Umbilical cord (tissue), 2 donors: ENCODE data around the gene COL27A1. TPM values are rescaled to one million over a fixed set of nuclear protein-coding genes. Genes with fewer than 3 reads are reported as not detected.
"Not testable (repeated sequence)": the region's sequence is repeated elsewhere in the genome, so short reads cannot be mapped to it uniquely, and the experiment has no call there.

Source experiments
- DNase-seq: peaks from one replicate; pipeline ENCODE4 v3.0.0-alpha.2; 2015; ENCODE audit warnings: low spot score
- total RNA-seq: library from RNA; depleted of rRNA; stranded (reverse); fragments of >200 nt; gene quantifications from one replicate; pipeline ENCODE4 v1.2.3, GENCODE V29; 2014; ENCODE audit warnings: low replicate concordance; ENCODE audit not compliant: insufficient read depth

COL27A1 gene
- total RNA-seq, 1 donor from 2014 or later, result 12.3 TPM

DNA sequence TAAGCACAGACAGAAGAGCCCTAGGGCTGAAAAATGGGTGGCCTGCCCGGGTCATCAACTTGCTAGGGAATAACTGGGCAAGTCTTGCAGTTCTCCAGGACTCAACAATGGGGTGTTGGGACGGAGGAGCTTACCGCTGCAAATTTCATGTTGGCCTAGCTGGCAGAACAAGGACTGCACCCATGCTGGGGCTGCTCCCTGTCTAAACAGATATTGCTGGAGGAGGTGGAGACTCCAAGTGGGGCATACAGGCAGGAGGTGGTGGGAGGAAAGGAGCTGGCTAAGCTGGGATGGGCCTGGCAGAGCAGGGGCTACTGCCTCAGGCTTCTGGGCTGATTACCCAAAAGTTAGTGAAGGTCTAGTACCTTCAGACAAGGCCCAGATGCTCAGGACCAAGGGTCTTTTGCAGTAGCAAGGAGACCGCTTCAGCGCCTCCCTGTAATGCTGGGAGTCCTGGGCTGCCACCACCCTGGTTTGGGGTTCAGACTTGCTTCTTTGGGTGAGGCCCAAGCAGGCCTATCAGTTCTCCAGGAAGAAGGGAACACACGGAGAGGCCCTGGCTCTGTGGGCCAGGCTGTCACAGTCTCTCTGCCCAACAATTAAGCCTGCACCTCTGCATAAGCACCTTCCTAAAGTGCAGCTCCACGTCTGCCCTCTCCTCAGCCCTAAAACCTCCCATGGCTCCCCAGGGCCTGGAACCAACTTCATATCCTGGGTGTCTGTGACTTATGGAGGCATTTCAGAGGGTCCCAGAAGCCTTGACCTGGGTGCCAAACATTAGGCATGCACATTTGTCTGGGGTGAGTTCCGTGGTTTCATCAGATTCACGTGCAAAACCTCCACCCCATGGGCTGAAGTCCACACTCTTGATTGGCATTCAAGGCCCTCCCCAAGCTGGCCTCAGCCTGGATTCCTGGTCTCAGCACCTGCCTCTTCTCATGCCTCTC is 32.0 kb upstream of the COL27A1 start:
- DNase-seq, result no peak

GRCh38 chr9:114124138-114124537 is 31.2 kb upstream of the COL27A1 start:
- no peak for DNase-seq

GRCh38 chr9:114124666-114125475 is 30.5 kb upstream of the COL27A1 start:
- DNase-seq, result no peak

DNA sequence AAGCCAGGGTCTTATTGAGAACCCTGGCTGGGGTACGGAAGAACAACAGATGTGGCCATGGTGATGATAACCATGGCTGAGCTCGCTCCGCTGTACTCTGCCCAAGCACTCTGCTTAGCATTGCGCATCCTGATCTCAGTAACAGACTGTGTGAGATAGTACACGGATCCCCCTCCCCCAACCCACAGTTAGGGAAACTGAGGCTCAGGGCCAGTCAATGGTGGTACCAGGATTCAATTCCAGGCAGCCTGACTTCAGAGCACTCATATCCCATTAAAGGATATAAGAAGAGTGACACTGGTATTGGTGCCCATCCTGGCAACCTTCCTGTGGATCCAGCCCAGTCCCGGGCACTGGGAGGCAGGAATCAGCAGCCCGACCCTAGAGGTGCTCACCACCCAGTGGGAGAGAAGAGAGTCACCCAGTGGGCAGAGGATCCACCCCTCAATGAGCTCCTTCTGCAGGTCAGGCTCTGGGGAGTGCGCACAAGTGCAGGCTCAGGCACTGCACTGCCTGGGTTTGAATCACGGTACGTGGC is 29.8 kb upstream of the COL27A1 start:
- no peak for DNase-seq

DNA sequence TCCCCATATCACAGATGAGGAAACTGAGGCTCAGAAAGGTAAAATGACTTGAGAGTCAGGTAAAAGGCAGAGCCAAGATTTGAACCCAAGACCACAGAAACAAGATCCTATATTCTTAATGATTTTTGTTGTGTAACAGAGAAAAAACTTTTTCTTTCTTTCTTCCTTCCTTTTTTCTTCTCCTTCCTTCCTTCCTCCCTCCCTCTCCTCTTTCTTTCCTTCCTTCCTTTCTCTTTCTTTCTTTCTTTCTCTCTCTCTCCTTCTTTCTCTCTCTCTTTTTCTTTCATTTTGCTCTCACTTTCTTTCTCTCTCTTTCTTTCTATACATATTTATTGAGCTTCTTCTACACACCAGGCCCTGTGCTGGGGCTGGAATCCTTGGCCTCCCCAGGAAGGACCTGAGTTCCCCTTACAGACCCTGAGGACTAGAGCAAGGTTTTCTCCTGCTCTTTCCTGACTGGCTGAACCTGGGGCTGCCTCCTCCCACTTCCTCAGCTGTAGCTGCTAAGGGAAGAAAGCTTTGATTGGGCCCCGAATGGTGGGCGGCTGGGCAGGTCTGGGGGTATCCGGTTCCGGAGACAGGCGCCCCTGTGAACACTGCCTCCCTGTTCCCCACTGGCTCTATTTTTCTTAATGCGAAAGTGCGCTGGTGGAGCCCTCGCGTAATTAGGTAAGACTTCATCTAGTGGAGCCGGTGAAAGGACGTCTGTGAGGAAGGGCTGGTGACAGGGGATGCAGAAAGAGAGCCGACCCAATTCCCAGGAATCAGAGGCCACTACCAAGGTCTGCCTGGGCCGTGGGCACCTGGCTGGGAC is 28.9 kb upstream of the COL27A1 start:
- DNase-seq, result no peak

DNA sequence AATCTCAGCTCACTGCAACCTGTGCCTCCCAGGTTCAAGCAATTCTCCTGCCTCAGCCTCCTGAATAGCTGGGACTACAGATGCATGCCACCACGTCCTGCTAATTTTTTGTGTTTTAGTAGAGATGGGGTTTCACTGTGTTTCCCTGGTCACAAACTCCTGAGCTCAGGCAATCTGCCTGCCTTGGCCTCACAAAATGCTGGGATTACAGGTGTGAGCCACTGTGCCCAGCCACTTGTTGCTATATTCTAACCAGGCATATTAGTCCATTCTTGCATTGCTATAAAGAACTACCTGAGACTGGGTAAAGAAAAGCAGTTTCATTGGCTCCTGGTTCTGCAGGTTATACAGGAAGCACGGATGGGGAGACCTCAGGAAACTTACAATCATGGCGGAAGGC is 26.6 kb upstream of the COL27A1 start:
- not testable (repeated sequence) for DNase-seq

DNA sequence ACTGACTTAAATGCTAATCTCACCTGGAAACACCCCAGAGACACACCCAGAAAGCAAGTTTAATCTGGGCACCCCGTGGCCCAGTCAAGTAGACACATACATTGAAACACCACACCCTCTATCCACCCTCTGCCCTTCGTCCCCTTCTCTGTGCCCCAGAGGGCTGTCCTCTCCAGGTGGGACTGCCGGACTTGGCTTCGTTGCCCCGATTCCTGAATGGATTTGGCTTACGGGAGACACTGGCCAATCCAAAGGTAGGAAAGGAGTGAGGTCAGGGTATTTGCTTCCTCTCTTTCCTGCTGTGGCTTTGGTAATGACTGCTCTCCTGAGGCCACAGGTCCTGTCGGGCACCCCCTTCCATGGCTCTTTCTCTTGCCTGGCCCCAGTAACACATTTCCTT is 25.2 kb upstream of the COL27A1 start:
- DNase-seq, result no peak

DNA sequence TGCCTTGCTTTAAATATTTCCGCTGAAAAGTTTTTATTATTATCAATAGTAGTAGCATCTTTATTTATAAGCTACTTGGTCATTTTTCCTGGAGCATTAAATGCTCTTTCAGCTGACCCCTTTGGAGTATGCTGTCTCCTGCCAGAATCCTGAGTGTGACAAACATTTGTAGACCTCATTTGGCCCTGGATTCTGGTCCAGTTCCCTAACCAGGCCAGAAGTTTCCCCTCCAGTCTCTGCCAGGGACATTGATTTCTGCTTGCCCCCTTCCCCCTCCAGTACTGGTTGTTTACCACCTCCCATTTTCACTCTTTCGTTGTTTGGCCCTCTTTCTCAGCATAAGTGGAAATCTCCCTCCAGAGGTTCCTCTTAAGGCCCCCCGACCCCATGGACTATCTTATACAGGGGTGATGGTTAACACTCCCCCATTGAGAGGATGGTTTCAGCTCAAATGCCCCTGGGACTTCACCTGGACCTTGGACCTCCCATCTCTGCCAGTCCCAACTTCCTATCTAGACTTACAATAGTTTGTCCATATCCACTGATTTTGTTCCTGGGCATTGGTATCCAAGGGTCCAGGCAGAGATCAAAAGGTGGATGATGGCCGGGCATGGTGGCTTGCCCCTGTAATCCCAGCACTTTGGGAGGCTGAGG is 24.6 kb upstream of the COL27A1 start:
- DNase-seq, result no peak

GRCh38 chr9:114131808-114132549 is 23.4 kb upstream of the COL27A1 start:
- DNase-seq, result peak; percentile 62

- no peak for DNase-seq
Observed at GRCh38 chr9:114132550-114132918, 22.8 kb upstream of the COL27A1 start.

DNA sequence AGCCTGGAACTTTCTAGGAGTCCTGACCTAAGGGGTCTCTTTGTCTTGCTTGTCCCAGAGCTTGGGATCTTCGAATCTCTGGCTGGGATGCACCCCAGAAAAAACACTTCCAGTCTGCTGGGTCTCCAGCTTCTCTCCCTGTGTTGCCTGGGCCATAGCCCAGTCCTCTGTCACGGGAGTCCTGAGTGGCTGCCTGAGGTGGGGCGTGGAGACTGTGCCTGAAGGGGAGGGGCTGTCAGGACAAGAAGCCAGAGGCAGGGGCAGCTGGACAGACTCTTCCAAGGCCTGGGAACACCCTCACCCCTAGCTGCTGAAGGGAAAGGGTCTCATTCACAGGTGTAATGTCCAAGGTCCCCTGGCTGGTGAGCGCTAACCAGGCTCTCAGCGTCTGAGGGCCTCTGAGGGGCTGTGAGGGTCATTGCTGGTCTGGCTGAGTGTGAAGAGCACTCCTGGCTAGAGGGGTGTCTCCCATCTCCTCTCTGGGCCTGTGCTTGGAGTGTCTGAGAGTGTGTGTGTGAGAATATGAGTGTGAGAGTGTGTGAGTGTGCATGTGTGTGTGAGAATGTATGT is 20.4 kb upstream of the COL27A1 start:
- no peak for DNase-seq

DNA sequence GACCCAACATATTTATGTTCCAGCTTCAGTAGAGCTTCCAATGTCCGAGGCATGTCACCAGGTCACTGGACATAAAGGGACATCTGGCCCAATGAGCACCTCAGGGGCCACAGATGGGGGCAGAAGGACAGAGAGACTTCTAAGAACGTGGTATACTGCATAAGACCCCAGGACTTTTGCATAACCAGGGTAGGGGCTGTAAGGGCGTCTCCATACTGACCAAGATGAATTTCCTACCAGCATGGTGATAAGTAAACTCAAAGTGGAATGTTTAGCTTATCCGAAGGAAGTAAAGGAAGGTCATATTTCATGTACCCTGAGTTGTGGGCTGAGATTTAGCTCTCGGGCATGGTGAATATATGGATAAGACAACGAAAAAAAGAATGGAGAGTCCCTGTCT is 17.5 kb upstream of the COL27A1 start:
- no peak for DNase-seq

GRCh38 chr9:114138552-114138971 is 16.8 kb upstream of the COL27A1 start:
- DNase-seq, result peak; percentile 88

DNA sequence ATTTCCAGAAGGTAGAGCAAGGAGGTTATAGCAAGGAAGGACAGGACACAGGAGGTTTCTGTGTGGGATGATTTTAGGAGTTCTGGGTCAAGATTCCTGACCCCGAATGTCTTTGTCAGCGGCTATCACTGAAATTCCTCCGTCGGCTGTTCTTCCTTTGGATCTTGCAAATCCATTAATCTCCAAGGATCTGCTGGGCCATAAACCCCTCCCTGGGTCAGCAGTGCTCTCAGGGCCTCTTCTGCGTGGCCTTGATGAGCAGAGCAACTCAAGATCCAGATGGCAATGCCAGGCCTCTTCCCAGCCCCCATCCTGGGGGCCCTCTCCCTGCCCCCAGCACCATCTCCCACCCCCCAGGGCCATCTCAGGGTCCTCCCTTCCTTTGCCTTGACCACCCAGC is 16.3 kb upstream of the COL27A1 start:
- DNase-seq, result peak; percentile 69

- no peak for DNase-seq
Observed at GRCh38 chr9:114140401-114140800, 14.9 kb upstream of the COL27A1 start.

- peak; percentile 48 for DNase-seq
Observed at GRCh38 chr9:114140850-114141249, 14.5 kb upstream of the COL27A1 start.

DNA sequence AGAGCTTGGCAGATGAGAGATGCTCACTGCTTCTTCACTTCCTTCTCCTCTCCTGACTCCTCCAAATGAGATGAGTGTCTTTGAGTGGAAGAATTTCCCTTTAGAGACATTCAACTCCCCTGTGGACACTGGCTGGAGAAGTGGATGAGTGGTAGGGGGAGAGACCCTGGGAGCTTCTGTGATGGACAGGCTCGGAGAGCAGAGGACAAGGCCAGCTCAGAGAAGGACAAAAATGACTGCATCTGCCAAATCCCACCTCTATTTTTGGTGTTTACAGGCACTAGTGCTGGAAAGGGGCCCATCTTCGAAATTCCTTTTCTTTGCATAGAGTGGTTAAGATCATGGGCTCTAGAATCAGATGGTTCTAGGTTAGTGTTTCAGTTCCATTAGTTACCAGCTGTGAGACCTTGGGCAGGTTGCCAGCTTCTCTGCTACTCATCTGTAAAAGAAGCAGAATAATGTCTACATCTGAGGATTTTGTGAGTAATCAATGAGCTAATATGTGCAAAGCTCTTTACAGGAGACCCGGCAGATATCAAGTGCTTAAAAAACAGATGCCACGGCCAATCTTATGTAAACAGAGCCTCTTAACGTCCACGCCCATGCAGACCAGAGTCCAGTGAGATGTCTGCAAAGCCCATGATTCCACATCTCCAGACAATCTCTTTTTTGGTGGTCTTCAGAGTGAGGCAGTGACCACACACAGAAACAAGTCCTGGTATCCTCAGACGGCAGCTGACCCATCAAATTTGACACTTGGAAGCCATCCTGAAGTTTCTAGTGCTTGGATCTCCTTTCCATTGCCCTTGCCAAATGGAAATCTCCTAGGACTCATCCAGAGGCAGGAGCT is 13.6 kb upstream of the COL27A1 start:
- DNase-seq, result peak; percentile 91

DNA sequence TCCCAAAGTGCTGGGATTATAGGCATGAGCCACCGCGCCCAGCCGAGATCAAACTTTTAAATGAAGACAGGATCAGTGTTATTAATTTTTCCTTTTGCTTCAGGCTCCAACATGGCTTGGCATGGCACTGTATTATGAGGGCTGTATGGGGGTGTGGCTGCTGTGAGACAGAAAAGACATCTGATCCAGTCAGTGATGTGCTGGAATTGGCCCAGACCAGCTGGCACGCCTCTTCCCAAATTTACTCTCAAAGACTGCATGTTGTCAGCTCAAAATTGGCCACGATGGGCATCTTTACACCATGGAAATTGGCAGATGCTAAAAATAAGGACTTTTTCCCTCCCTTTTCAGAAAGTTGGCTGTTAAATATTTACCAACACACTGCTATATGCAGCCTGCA is 12.1 kb upstream of the COL27A1 start:
- no peak for DNase-seq

DNA sequence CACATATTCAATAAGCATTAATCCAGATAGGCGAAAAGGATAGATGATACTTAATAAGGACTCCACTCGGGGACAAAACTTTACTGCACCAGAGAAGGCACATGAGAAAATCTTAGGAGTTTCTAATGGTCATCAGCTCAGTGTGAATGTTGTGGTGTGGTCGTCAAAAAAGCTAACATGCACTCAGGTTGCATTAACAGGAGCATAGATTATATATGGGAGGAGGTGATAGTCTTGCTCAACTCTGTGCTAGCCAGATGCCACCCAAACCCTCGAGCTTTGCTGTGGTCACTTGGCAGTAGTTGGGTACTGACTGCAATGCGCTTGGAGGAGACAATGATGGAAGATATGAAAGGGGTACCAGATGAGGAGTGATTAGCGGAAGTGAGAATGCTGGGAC is 8.6 kb upstream of the COL27A1 start:
- DNase-seq, result no peak
